ENCODE measurements around the gene RXRA. TPM values are rescaled to one million over a fixed set of nuclear protein-coding genes. Genes with fewer than 3 reads are reported as not detected.

The RXRA gene
- total and polyA plus RNA-seq, 10 of the 15 experiments (the other 5 are each of a cell fraction or from before 2014, with no cell fraction given) = 0.89 to 36.8 (median 11.1) TPM

DNA sequence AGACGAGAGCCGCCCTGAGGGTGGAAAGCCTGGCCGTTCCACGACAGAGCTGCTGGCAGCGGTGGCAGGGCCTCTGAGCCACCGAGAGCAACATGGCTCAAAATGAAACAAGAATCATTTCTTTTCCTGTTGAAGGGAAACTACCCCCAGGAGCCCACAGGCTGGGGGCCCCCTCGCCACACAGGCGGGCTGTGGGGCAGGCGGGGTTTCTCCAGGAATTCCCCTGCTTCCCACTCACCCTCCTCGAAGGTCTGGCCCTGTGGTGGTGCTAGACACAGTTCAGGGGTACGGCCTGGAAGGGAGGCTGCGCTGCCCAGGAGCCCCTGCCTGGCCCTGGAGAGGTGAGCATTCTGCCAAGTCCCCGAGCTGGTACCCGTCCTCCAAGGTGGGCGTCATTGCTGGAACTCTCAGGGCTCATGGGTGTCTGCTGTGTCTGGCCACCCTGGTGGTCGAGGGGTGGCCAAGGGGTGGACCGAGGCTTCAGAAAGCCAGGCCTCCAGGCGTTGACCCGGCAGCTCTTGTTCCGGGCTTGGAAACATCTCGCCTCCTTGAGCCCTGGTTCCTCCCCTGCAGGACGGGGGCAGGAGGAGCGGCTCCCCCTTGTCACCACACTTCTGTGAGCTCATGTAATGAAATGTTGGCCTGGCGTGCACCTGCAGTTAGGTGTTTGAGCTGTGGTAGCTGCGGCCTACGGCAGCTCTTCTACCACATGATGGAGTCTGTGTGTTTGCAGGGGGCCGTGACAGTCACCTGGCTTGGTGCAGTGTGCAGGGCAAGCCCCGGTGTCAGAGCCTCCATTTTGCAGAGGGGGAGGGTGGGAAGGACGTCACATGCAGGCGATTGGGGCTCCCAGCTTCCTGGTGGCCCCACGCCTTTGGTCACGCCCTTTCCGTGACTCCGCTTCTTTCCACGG is 65.3 kb downstream of the RXRA start:
- Histone ChIP-seq H3K4me3 (peak overlapping the region; percentile 79), H3K36me3 (ENCODE audit: control insufficient read depth in 2 of 2, insufficient read depth in 2 of 2, low read length in 1 of 2) (no peaks in the 10 kb centered on the region), H3K79me2 (ENCODE audit: control insufficient read depth, insufficient read depth, low read length) (peaks cover 50% of the 10 kb centered on the region), H3K9ac (ENCODE audit: control insufficient read depth, insufficient read depth, low read length) (peak overlapping the region; percentile 95), H3K27me3 (replicated peaks in 1 of 2; ENCODE audit: control insufficient read depth in 2 of 2, insufficient read depth in 2 of 2, low read length in 1 of 2) (no peaks in the 10 kb centered on the region), H3K4me2 (ENCODE audit: control insufficient read depth, insufficient read depth) (peak overlapping the region; percentile 98), H3K9me3 (replicated peaks; ENCODE audit: control insufficient read depth, insufficient read depth, low read length) (no peaks in the 10 kb centered on the region), H3K27ac (ENCODE audit: control insufficient read depth, insufficient read depth) (peak overlapping the region; percentile 98), H2AFZ (ENCODE audit: control insufficient read depth, low read depth, low read length) (peak overlapping the region; percentile 69), H4K20me1 (ENCODE audit: control insufficient read depth, insufficient read depth) (no peaks in the 10 kb centered on the region), H3K4me1 (ENCODE audit: control insufficient read depth, insufficient read depth, low read length) (peaks cover 51% of the 10 kb centered on the region)
- under 1% methylated on average over 34 of the region's 35 CpGs for WGBS (ENCODE audit: insufficient coverage, insufficient replicate concordance, low lambda C conversion rate, missing lambda C conversion rate)
- ChIA-PET CTCF (interaction anchor here (0.8 to 2.2 kb wide), 7 partner anchors 11 to 220 kb away, joined by 4 to 12 read pairs (median 8); no protein-coding TSS in a partner anchor), POLR2A (interaction anchor here (0.6 to 8.8 kb wide), 4 partner anchors 14 to 1015 kb away, joined by 3 to 88 read pairs (median 4); no protein-coding TSS in a partner anchor), SMC1A (ENCODE audit: uncharacterized antibody, unreplicated experiment) (interaction anchor here (0.7 to 4.3 kb wide), 10 partner anchors 8 to 227 kb away, joined by 3 to 39 read pairs (median 3); partner anchors contain the start of gene RNU6ATAC), RAD21 (ENCODE audit: unreplicated experiment) (interaction anchor here (0.8 to 2.7 kb wide), 10 partner anchors 8 to 205 kb away, joined by 3 to 23 read pairs (median 4); no protein-coding TSS in a partner anchor)
- ATAC-seq = peak; percentile 72
- BruUV-seq (replicated peaks) = TSS peak; percentile 74
- in situ Hi-C loops (cut with MboI) = no loop called here
- DNase-seq (ENCODE audit: low read depth, low spot score) = peak; percentile 69
- intact Hi-C loops (cut with micrococcal nuclease; ENCODE audit: unreplicated experiment) = loop anchor here (1.0 to 2.0 kb wide), 2 partner anchors 15 to 37 kb away; no protein-coding TSS in a partner anchor
- FAIRE-seq = peak; percentile 89
- TF ChIP-seq MYB (IDR thresholded peaks at IDR 0.05; ENCODE audit: borderline replicate concordance, low read depth, low read length) (no peak), RFX5 (IDR thresholded peaks at IDR 0.05; ENCODE audit: low read depth, low read length) (no peak), DPF2 (IDR thresholded peaks at IDR 0.05) (peak; percentile 87), ETV6 (conservative IDR thresholded peaks at IDR 0.05 in 1 of 2, IDR thresholded peaks at IDR 0.05 in 1 of 2; ENCODE audit: borderline replicate concordance in 1 of 2, low read depth in 1 of 2) (peak in 1 of 2 experiments; percentile 96; a peak in 2 of 4 replicates), ZNF274 (IDR thresholded peaks at IDR 0.05; ENCODE audit: insufficient read depth, insufficient read length) (no peak), TCF12 (IDR thresholded peaks at IDR 0.05; ENCODE audit: low read depth, low read length) (peak; percentile 92), SUZ12 (IDR thresholded peaks at IDR 0.05; ENCODE audit: unreplicated experiment) (no peak), CREM (IDR thresholded peaks at IDR 0.05; ENCODE audit: low read depth) (peak; percentile 92)
- TF ChIP-seq, protein P1, sequence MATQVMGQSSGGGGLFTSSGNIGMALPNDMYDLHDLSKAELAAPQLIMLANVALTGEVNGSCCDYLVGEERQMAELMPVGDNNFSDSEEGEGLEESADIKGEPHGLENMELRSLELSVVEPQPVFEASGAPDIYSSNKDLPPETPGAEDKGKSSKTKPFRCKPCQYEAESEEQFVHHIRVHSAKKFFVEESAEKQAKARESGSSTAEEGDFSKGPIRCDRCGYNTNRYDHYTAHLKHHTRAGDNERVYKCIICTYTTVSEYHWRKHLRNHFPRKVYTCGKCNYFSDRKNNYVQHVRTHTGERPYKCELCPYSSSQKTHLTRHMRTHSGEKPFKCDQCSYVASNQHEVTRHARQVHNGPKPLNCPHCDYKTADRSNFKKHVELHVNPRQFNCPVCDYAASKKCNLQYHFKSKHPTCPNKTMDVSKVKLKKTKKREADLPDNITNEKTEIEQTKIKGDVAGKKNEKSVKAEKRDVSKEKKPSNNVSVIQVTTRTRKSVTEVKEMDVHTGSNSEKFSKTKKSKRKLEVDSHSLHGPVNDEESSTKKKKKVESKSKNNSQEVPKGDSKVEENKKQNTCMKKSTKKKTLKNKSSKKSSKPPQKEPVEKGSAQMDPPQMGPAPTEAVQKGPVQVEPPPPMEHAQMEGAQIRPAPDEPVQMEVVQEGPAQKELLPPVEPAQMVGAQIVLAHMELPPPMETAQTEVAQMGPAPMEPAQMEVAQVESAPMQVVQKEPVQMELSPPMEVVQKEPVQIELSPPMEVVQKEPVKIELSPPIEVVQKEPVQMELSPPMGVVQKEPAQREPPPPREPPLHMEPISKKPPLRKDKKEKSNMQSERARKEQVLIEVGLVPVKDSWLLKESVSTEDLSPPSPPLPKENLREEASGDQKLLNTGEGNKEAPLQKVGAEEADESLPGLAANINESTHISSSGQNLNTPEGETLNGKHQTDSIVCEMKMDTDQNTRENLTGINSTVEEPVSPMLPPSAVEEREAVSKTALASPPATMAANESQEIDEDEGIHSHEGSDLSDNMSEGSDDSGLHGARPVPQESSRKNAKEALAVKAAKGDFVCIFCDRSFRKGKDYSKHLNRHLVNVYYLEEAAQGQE (IDR thresholded peaks at IDR 0.05; ENCODE audit: low read depth, low read length) = no peak
- TF ChIP-seq, protein P2, sequence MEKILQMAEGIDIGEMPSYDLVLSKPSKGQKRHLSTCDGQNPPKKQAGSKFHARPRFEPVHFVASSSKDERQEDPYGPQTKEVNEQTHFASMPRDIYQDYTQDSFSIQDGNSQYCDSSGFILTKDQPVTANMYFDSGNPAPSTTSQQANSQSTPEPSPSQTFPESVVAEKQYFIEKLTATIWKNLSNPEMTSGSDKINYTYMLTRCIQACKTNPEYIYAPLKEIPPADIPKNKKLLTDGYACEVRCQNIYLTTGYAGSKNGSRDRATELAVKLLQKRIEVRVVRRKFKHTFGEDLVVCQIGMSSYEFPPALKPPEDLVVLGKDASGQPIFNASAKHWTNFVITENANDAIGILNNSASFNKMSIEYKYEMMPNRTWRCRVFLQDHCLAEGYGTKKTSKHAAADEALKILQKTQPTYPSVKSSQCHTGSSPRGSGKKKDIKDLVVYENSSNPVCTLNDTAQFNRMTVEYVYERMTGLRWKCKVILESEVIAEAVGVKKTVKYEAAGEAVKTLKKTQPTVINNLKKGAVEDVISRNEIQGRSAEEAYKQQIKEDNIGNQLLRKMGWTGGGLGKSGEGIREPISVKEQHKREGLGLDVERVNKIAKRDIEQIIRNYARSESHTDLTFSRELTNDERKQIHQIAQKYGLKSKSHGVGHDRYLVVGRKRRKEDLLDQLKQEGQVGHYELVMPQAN (conservative IDR thresholded peaks at IDR 0.05) = peak; percentile 63; the same call in 1 of the 2 replicates
- TF ChIP-seq, protein P3, sequence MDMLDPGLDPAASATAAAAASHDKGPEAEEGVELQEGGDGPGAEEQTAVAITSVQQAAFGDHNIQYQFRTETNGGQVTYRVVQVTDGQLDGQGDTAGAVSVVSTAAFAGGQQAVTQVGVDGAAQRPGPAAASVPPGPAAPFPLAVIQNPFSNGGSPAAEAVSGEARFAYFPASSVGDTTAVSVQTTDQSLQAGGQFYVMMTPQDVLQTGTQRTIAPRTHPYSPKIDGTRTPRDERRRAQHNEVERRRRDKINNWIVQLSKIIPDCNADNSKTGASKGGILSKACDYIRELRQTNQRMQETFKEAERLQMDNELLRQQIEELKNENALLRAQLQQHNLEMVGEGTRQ (IDR thresholded peaks at IDR 0.05; ENCODE audit: borderline replicate concordance, low read depth, low read length) = peak; percentile 43; the same call in 1 of the 2 replicates

Data from GM12878 (cell line).